SK-N-SH (cell line): Measurements from ENCODE around the gene ADCY1.

ENCODE experiments used
- CTCF ChIP-seq: fragments of 200-600 bp; sonication (generic); IDR thresholded peaks from 2 replicates; pipeline ENCODE4 v1.6.1; 2017; ENCODE audit warnings: antibody characterized with exemption, mild to moderate bottlenecking, moderate library complexity
- EP300 ChIP-seq, 2 experiments: IDR thresholded peaks; 2 replicates each; pipeline versions ENCODE4 v1.4.0 to v1.6.1; 2012; ENCODE audit warnings: borderline replicate concordance in 1 of 2, low read depth in 1 of 2, low read length in 1 of 2
- EZH2phosphoT487 ChIP-seq: fragments of 200-600 bp; sonication (generic); IDR thresholded peaks from 2 replicates; pipeline ENCODE4 v1.6.1; 2017; ENCODE audit warnings: low read depth, mixed run types, mild to moderate bottlenecking, antibody characterized with exemption, moderate library complexity, borderline replicate concordance
- FOXJ3 ChIP-seq: sonication (generic); formaldehyde crosslinking; IDR thresholded peaks from 2 replicates; pipeline ENCODE4 v1.5.1; 2020; ENCODE audit warnings: mild to moderate bottlenecking, missing genetic modification reagents
- FOXM1 ChIP-seq: IDR thresholded peaks from 2 replicates; pipeline ENCODE4 v1.4.0; 2012; ENCODE audit warnings: low read depth, mild to moderate bottlenecking
- GABPA ChIP-seq: IDR thresholded peaks from 2 replicates; pipeline ENCODE4 v1.4.0; 2012; ENCODE audit warnings: low read depth, mild to moderate bottlenecking
- RAD21 ChIP-seq: IDR thresholded peaks from 2 replicates; pipeline ENCODE4 v1.6.1; 2012; ENCODE audit warnings: mild to moderate bottlenecking, low read length
- SIN3A ChIP-seq: IDR thresholded peaks from 2 replicates; pipeline ENCODE4 v1.6.1; 2012; ENCODE audit warnings: low read depth, mild to moderate bottlenecking, low read length, moderate library complexity, borderline replicate concordance
- SMC3 ChIP-seq: IDR thresholded peaks from 2 replicates; pipeline ENCODE4 v1.6.1; 2012; ENCODE audit warnings: low read depth, low read length, improper control_type of control experiment

GRCh38 chr7:45646996-45647825 lies 73.0 kb downstream of the ADCY1 start:
- peak; percentile 11; the same call in 1 of the 2 replicates for TF ChIP-seq SMC3
- TF ChIP-seq CTCF = no peak
- TF ChIP-seq RAD21 = peak; percentile 47
- no peak for TF ChIP-seq SIN3A
- no peak for TF ChIP-seq FOXM1
- no peak for TF ChIP-seq EP300 (IDR thresholded peaks at IDR 0.05; ENCODE audit: borderline replicate concordance in 1 of 2, low read depth in 1 of 2, low read length in 1 of 2)
- peak; percentile 78 for TF ChIP-seq FOXJ3
- no peak for TF ChIP-seq EZH2phosphoT487
- no peak for TF ChIP-seq GABPA
